SIG-M5 treated with dmso at 0.1 percent for 504 hours (cell line): ENCODE results near the gene UNC45B.
"Not testable (repeated sequence)": the region's sequence is repeated elsewhere in the genome, so short reads cannot be mapped to it uniquely, and the experiment has no call there.

ENCODE experiments used
- DNase-seq: peaks from one replicate; lab custom pipeline; 2025; ENCODE audit not compliant: unreplicated experiment; lab: John Stamatoyannopoulos, UW

The UNC45B gene

GRCh38 chr17:35213412-35213940 lies 65.9 kb downstream of the UNC45B start:
- DNase-seq: no peak

GRCh38 chr17:35214192-35214591 lies 66.6 kb downstream of the UNC45B start:
- no peak for DNase-seq

DNA sequence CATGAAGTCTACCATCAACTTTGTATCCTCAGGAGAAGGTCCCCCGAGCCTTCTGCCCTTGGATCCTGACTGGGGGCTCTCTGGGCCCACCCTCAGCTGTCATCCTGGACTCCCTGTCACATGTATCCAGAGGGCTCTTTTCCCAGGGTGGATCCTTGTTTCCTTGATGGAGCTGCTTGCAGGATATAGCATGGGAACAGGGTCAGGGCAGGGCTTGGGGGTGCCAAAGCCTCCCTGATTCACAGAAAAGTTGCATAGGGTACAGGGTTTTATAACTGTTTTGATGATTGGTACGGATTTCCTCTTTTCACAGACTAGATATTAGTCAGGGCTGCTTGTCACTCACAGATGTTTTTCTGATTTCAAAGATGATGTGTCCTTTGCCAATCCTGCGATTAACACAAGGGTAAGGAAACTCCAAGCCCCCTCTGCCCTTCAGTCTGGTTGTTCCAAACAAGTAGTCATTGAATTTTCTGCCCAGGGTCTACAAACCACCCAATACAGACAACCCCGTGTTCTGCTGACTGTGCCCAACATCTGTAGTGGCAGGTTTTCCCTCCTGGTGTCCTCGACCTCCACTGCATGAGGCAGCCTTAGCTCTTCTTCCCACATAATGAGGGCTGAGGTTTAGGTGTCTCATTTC lies 67.1 kb downstream of the UNC45B start:
- no peak for DNase-seq

GRCh38 chr17:35217107-35217506 lies 69.5 kb downstream of the UNC45B start:
- no peak for DNase-seq

GRCh38 chr17:35218915-35219314 lies 71.3 kb downstream of the UNC45B start:
- DNase-seq: peak; percentile 80

- no peak for DNase-seq
These were observed 74.8 kb downstream of the UNC45B start for GRCh38 chr17:35222452-35222851.

DNA sequence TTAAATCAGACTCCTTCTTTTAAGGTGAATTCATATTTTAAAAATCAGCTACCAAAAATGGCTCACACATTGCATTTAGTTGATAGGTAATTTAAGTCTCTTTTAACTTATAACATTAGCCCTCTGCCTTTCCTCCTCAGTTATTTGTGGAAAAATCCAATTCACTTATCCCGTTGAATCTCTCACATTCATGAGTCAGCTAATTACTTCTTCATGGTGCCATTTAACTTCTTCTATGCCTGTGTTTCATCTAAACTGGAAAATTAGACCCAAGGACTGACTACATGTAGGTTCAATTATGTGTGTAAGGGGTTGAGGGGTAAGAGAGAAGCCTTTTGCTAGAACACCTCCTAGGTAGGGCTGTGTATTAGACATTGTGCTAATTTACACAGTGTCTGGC lies 76.8 kb downstream of the UNC45B start:
- DNase-seq: no peak

DNA sequence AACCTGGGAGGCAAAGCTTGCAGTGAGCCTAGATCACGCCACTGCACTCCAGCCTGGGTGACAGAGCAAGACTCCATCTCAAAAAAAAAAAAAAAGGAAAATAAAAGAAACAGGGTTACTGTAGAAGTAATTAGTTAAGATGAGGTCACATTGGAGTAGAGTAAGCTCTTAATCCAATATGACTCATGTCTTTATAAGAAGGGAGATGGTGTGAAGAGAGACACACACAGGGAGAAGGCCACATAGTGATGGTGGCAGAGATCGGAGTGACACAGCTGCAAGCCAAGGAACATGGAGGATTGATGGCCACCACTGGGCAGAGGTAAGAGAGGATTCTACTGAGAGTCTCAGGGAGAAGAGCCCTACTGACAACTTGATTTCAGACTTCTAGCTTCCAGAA lies 79.9 kb downstream of the UNC45B start:
- DNase-seq: no peak

GRCh38 chr17:35229638-35230037 lies 82.0 kb downstream of the UNC45B start:
- DNase-seq: no peak

- not testable (repeated sequence) for DNase-seq
These were observed 86.7 kb downstream of the UNC45B start for GRCh38 chr17:35234315-35234714.

- DNase-seq: no peak
These were observed 87.7 kb downstream of the UNC45B start for GRCh38 chr17:35235289-35235688.

DNA sequence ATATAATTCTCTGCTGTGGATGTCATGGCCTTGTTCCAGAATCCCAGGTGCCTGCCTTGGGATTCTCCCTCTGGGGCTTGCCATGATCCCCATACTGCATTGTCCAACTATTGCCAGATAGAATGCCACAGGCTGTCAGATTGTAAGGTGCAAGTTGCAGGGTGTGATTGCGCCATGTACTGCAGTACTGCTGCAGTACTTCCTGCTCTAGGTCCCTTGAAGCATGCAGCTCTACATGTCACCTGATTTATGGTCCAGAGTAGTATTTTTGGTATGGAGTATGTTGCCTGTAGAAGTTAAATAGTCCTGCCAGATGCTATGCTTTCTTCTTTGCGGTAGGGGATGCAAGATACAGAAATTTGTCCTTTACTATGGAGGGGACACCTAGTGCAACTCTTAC lies 88.3 kb downstream of the UNC45B start:
- DNase-seq: no peak

GRCh38 chr17:35236821-35237220 lies 89.2 kb downstream of the UNC45B start:
- DNase-seq: no peak

GRCh38 chr17:35238821-35239220 lies 91.2 kb downstream of the UNC45B start:
- no peak for DNase-seq
